HepG2 (cell line): ENCODE results near the gene CD200. TPM values are rescaled to one million over a fixed set of nuclear protein-coding genes. Genes with fewer than 3 reads are reported as not detected.

Experiments used
- ATAC-seq: fragments of 200-7000 bp; cut with Tn5 transposase; 3 replicates; pipeline ENCODE4 v1.9.1; 2020; ENCODE audit warnings: mild to moderate bottlenecking, moderate library complexity
- BruUV-seq: library from RNA; stranded (reverse); fragments of 400-500 nt; replicated peaks from 2 replicates; lab custom pipeline; 2021; lab: Mats Ljungman, UMichigan
- CTCF ChIA-PET: fragments of 300-600 bp; formaldehyde crosslinking; extraction: SDS; loops from one replicate; lab custom pipeline; 2021; ENCODE audit warnings: low total read pairs, inconsistent platforms, low intra/inter-chr PET ratio; lab: Yijun Ruan, JAX
- POLR2A ChIA-PET: fragments of 350-600 bp; sonication (Branson Sonifier 250); formaldehyde crosslinking; loops from one replicate; lab custom pipeline; 2020; ENCODE audit warnings: antibody characterized with exemption, inconsistent platforms; lab: Yijun Ruan, JAX
- DNase-seq: peaks from one replicate; pipeline ENCODE4 v3.0.0-alpha.2; 2015; ENCODE audit warnings: low spot score
- FAIRE-seq: peaks from 3 replicates; lab custom pipeline; 2011; peaks lifted over from hg19 to GRCh38; lab: Jason Lieb, UNC
- H2AFZ ChIP-seq: one replicate; pipeline ENCODE4 v1.6.1; 2011; ENCODE audit warnings: low read length, inconsistent platforms
- H3K27ac ChIP-seq: fragments of 300-600 bp; 3 replicates; pipeline ENCODE4 v1.8.0; 2011; ENCODE audit warnings: mixed run types, mild to moderate bottlenecking, mixed read lengths, low read length, inconsistent platforms; ENCODE audit not compliant: insufficient read depth; ENCODE audit errors: extremely low read length
- H3K27me3 ChIP-seq, 2 experiments: fragments of 200-600 bp in 1 of 2; 2 replicates in 1 of 2; 3 replicates in 1 of 2; pipeline versions ENCODE4 v1.6.0 to v1.8.0; 2011; ENCODE audit warnings: low read length in 2 of 2, mild to moderate bottlenecking in 2 of 2, moderate library complexity in 2 of 2, inconsistent platforms in 1 of 2; ENCODE audit not compliant: insufficient read depth in 2 of 2, control insufficient read depth in 1 of 2
- H3K36me3 ChIP-seq, 2 experiments: fragments of 200-600 bp in 1 of 2; replicated peaks in 1 of 2; 2 replicates in 1 of 2; 3 replicates in 1 of 2; pipeline versions ENCODE4 v1.5.1 to v1.8.0; 2011; ENCODE audit warnings: low read length in 2 of 2, inconsistent platforms in 1 of 2; ENCODE audit not compliant: insufficient read depth in 2 of 2, control insufficient read depth in 1 of 2
- H3K4me1 ChIP-seq: 2 replicates; pipeline ENCODE4 v1.5.1; 2012; ENCODE audit warnings: low read length, inconsistent platforms; ENCODE audit not compliant: insufficient read depth
- H3K4me2 ChIP-seq: 2 replicates; pipeline ENCODE4 v1.6.0; 2011; ENCODE audit warnings: low read depth, low read length, inconsistent platforms
- H3K4me3 ChIP-seq, 3 experiments: fragments of 200-600 bp in 1 of 3; sonication (generic), shearing (Covaris generic) in 1 of 3; replicated peaks in 1 of 3; 2 replicates each; pipeline ENCODE4 v1.5.1; 2011 to 2016; ENCODE audit warnings: low read length in 3 of 3, inconsistent platforms in 2 of 3, low read depth in 2 of 3, mild to moderate bottlenecking in 2 of 3, control low read depth in 1 of 3, mixed read lengths in 1 of 3; ENCODE audit not compliant: insufficient read depth in 1 of 3
- H3K79me2 ChIP-seq: one replicate; pipeline ENCODE4 v1.6.1; 2011; ENCODE audit warnings: low read length, inconsistent platforms; ENCODE audit not compliant: insufficient read depth
- H3K9ac ChIP-seq: 2 replicates; pipeline ENCODE4 v1.6.0; 2011; ENCODE audit warnings: mild to moderate bottlenecking, low read depth, low read length, inconsistent platforms; ENCODE audit not compliant: insufficient read depth
- H3K9me3 ChIP-seq: 2 replicates; pipeline ENCODE4 v1.5.1; 2012; ENCODE audit warnings: mild to moderate bottlenecking, low read length
- H4K20me1 ChIP-seq: 2 replicates; pipeline ENCODE4 v1.6.0; 2011; ENCODE audit warnings: inconsistent platforms, mild to moderate bottlenecking, low read length, moderate library complexity; ENCODE audit not compliant: insufficient read depth
- CREBL2 ChIP-seq: sonication (generic); formaldehyde crosslinking; IDR thresholded peaks from 2 replicates; pipeline ENCODE4 v1.8.1; 2023; ENCODE audit warnings: missing genetic modification reagents, mild to moderate bottlenecking, borderline replicate concordance
- DMAP1 ChIP-seq: IDR thresholded peaks from 2 replicates; pipeline ENCODE4 v1.6.1; 2016
- DMTF1 ChIP-seq: sonication (generic); formaldehyde crosslinking; IDR thresholded peaks from 2 replicates; pipeline ENCODE4 v1.4.0; 2020; ENCODE audit warnings: mild to moderate bottlenecking, missing genetic modification reagents
- ELF1 ChIP-seq: sonication (generic); formaldehyde crosslinking; IDR thresholded peaks from 2 replicates; pipeline ENCODE4 v1.4.0; 2020; ENCODE audit warnings: missing genetic modification reagents
- FOXJ3 ChIP-seq: sonication (generic); formaldehyde crosslinking; IDR thresholded peaks from 2 replicates; pipeline ENCODE4 v1.4.0; 2020; ENCODE audit warnings: missing genetic modification reagents, mild to moderate bottlenecking, borderline replicate concordance
- HDAC1 ChIP-seq: sonication (generic); formaldehyde crosslinking; IDR thresholded peaks from 2 replicates; pipeline ENCODE4 v1.5.1; 2020; ENCODE audit warnings: mild to moderate bottlenecking, missing genetic modification reagents
- KLF11 ChIP-seq: IDR thresholded peaks from 2 replicates; pipeline ENCODE4 v1.6.1; 2016; ENCODE audit warnings: missing compliant biosample characterization
- KLF9 ChIP-seq: IDR thresholded peaks from 2 replicates; pipeline ENCODE4 v1.6.1; 2016; ENCODE audit warnings: low read depth
- MBNL3 ChIP-seq: fragments of 250-450 bp; sonication (Bioruptor Pico); conservative IDR thresholded peaks from 2 replicates; pipeline ENCODE4 v1.8.0; 2022; ENCODE audit warnings: mild to moderate bottlenecking, inconsistent platforms
- PPARG ChIP-seq: conservative IDR thresholded peaks from 2 replicates; pipeline ENCODE4 v1.6.1; 2016; ENCODE audit warnings: missing biosample characterization, missing genetic modification reagents
- REXO4 ChIP-seq: sonication (generic); formaldehyde crosslinking; IDR thresholded peaks from 2 replicates; pipeline ENCODE4 v1.8.0; 2022; ENCODE audit warnings: missing genetic modification reagents, mild to moderate bottlenecking, borderline replicate concordance
- SALL2 ChIP-seq: sonication (generic); formaldehyde crosslinking; IDR thresholded peaks from 2 replicates; pipeline ENCODE4 v1.8.1; 2023; ENCODE audit warnings: mild to moderate bottlenecking, missing genetic modification reagents, inconsistent platforms
- TBX3 ChIP-seq: fragments of 450-650 bp; IDR thresholded peaks from 2 replicates; pipeline ENCODE4 v1.6.1; 2017; ENCODE audit warnings: antibody characterized with exemption, mild to moderate bottlenecking, inconsistent platforms, borderline replicate concordance
- TCF7 ChIP-seq: sonication (generic); IDR thresholded peaks from 2 replicates; pipeline ENCODE4 v1.6.1; 2016; ENCODE audit warnings: antibody characterized with exemption, low read depth
- ZFP36L2 ChIP-seq: sonication (generic); formaldehyde crosslinking; IDR thresholded peaks from 2 replicates; pipeline ENCODE4 v1.4.0; 2020; ENCODE audit warnings: missing genetic modification reagents
- ZFP62 ChIP-seq: sonication (generic); formaldehyde crosslinking; IDR thresholded peaks from 2 replicates; pipeline ENCODE4 v1.4.0; 2020; ENCODE audit warnings: missing genetic modification reagents
- ZNF160 ChIP-seq: sonication (generic); formaldehyde crosslinking; IDR thresholded peaks from 2 replicates; pipeline ENCODE4 v1.8.0; 2022; ENCODE audit warnings: mild to moderate bottlenecking, inconsistent platforms, missing genetic modification reagents
- ZNF772 ChIP-seq: sonication (generic); formaldehyde crosslinking; IDR thresholded peaks from 2 replicates; pipeline ENCODE4 v1.5.0; 2020; ENCODE audit warnings: mild to moderate bottlenecking, missing genetic modification reagents
- WGBS: methylation state at CpG from one replicate; pipeline ENCODE4 v1.1.6; 2017; ENCODE audit warnings: low lambda C conversion rate; 5-methylcytosine and 5-hydroxymethylcytosine counted together
- in situ Hi-C: cut with HindIII; loops from 2 replicates; pipeline ENCODE4 v1.10.0; 2017; ENCODE audit warnings: low pct_unique_long_range_greater_than_20kb; ENCODE audit not compliant: extremely low pct_ligation_motif_present
- intact Hi-C: fragments of 100-400 bp; cut with micrococcal nuclease; formaldehyde crosslinking; loops from one replicate; pipeline ENCODE4 v1.10.0; 2022; ENCODE audit not compliant: unreplicated experiment
- polyA plus RNA-seq, 8 experiments: library from polyadenylated mRNA; depleted of rRNA in 3 of 8; stranded (reverse) in 7 of 8; unstranded in 1 of 8; fragments of >200 nt; fragmentation: Illumina TruSeq in 4 of 8; extraction: Trizol in 4 of 8; gene quantifications; 2 replicates each; pipeline versions ENCODE4 v1.2.1 to v1.2.3, GENCODE V29; 2011 to 2016; ENCODE audit warnings: low read depth in 4 of 8, missing spikeins in 1 of 8, mixed read lengths in 1 of 8; ENCODE audit not compliant: insufficient read depth in 1 of 8
- total RNA-seq, 5 experiments: library from RNA; depleted of rRNA; stranded (reverse); fragments of >200 nt; fragmentation: Illumina TruSeq; extraction: Trizol; gene quantifications; 2 replicates each; pipeline ENCODE4 v1.2.3, GENCODE V29; 2016; ENCODE audit warnings: low read depth in 1 of 5
- TF ChIP-seq, protein P1 (sequence below): sonication (generic); formaldehyde crosslinking; IDR thresholded peaks from 2 replicates; pipeline ENCODE4 v1.4.0; 2020; ENCODE audit warnings: mild to moderate bottlenecking, missing genetic modification reagents
- TF ChIP-seq, protein P2 (sequence below): sonication (generic); formaldehyde crosslinking; IDR thresholded peaks from 2 replicates; pipeline ENCODE4 v1.5.1; 2020; ENCODE audit warnings: mild to moderate bottlenecking, moderate library complexity, missing genetic modification reagents

Gene CD200
- total and polyA plus RNA-seq, 2 of the 13 experiments (the other 11 are each of a cell fraction or from before 2014, with no cell fraction given), result not detected

- TF ChIP-seq SALL2 (CRISPR knock-in tag), result no peak
- no peak for TF ChIP-seq PPARG (CRISPR knock-in tag)
- TF ChIP-seq DMAP1 (CRISPR knock-in tag), result no peak
- no peak for TF ChIP-seq TBX3
- no peak for TF ChIP-seq REXO4 (CRISPR knock-in tag)
- no peak for TF ChIP-seq DMTF1 (CRISPR knock-in tag)
- TF ChIP-seq, protein P1, sequence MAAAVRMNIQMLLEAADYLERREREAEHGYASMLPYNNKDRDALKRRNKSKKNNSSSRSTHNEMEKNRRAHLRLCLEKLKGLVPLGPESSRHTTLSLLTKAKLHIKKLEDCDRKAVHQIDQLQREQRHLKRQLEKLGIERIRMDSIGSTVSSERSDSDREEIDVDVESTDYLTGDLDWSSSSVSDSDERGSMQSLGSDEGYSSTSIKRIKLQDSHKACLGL (CRISPR knock-in tag), result no peak
- no peak for TF ChIP-seq CREBL2 (CRISPR knock-in tag)
- no peak for TF ChIP-seq KLF9 (CRISPR knock-in tag)
Observed at GRCh38 chr3:112355307-112355687, 22.3 kb downstream of the CD200 start (continued).

DNA sequence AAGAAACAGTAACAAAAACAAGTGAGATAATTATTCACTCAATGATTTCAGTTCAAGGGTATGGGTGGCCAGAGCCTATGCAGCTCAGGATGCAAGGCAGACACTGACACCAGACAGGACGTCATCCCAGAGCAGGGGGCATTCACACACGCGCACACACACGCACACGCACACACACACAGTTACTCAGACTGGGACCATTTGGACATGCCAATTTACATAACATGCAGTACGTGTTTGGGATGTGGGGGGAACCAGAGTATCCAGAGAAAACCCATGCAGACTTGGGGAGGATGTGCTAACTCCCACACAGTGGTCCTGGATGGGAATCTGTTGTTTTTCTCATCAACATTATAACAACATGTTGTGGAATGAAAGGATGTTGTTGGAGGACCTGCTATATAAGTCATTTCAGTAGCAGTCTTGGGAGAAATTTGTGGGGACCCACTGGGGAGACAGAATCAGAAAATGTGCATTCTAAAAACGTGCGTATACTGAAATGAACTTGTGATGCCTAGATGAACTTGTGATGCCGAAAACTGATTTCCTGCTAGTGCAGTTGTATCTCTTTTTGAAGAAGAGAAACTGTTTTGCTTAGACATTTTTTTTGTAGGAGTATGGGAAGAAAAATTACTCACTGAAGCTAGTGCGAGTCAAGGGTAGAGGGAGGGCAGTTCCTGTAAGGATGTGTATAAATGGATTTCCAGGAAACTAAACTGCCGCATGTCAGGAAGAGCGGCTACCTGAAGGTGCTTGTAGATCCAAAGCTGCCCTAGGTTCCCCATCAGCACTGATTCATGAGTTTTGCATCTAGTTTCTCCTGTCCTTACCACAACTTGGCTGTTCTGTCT lies 25.2 kb downstream of the CD200 start:
- no peak for ATAC-seq
- 49% methylated on average over 12 of the region's 12 CpGs for WGBS
- H3K36me3 ChIP-seq, result no peaks in the 10 kb centered on the region
- H3K27me3 ChIP-seq, result peaks cover 0 to 4% of the 10 kb centered on the region in 2 experiments; a peak in 1 of 5 replicates
- CTCF ChIA-PET, result no interaction called here
- H3K4me2 ChIP-seq, result no peak overlapping the region
- no peak overlapping the region for H3K4me3 ChIP-seq
- H3K9me3 ChIP-seq, result no peaks in the 10 kb centered on the region
- no peak for DNase-seq
- POLR2A ChIA-PET, result no interaction called here
- H3K79me2 ChIP-seq, result no peaks in the 10 kb centered on the region
- H3K27ac ChIP-seq, result no peak overlapping the region
- no peak overlapping the region for H2AFZ ChIP-seq
- H3K4me1 ChIP-seq, result no peaks in the 10 kb centered on the region
- H4K20me1 ChIP-seq, result no peaks in the 10 kb centered on the region
- intact Hi-C loops (no loop called here), in situ Hi-C loops (no loop called here)
- BruUV-seq, result no TSS peak
- FAIRE-seq, result no peak
- H3K9ac ChIP-seq, result no peak overlapping the region
- TF ChIP-seq MBNL3 (CRISPR knock-in tag), result no peak
- no peak for TF ChIP-seq ZFP62 (CRISPR knock-in tag)
- no peak for TF ChIP-seq ZNF772 (CRISPR knock-in tag)
- no peak for TF ChIP-seq TCF7
- TF ChIP-seq, protein P2, sequence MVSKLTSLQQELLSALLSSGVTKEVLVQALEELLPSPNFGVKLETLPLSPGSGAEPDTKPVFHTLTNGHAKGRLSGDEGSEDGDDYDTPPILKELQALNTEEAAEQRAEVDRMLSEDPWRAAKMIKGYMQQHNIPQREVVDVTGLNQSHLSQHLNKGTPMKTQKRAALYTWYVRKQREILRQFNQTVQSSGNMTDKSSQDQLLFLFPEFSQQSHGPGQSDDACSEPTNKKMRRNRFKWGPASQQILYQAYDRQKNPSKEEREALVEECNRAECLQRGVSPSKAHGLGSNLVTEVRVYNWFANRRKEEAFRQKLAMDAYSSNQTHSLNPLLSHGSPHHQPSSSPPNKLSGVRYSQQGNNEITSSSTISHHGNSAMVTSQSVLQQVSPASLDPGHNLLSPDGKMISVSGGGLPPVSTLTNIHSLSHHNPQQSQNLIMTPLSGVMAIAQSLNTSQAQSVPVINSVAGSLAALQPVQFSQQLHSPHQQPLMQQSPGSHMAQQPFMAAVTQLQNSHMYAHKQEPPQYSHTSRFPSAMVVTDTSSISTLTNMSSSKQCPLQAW (CRISPR knock-in tag), result no peak
- no peak for TF ChIP-seq HDAC1 (CRISPR knock-in tag)
- no peak for TF ChIP-seq ZFP36L2
- TF ChIP-seq FOXJ3 (CRISPR knock-in tag), result no peak
- no peak for TF ChIP-seq ZNF160 (CRISPR knock-in tag)
- TF ChIP-seq ELF1 (CRISPR knock-in tag), result no peak
- TF ChIP-seq KLF11 (CRISPR knock-in tag), result no peak
